ENCODE results near the gene ZNF302.

GRCh38 chr19:34678421-34678820 lies 943 bp downstream of the ZNF302 start:
- TF ChIP-seq CTCF (IDR thresholded peaks at IDR 0.05) (no peak), POLR2A (IDR thresholded peaks at IDR 0.05) (no peak)
